HG02763 (cell line): ENCODE data around the gene BET1L.
"Not testable (repeated sequence)": the region's sequence is repeated elsewhere in the genome, so short reads cannot be mapped to it uniquely, and the experiment has no call there.

Experiments
- ATAC-seq: cut with Tn5 transposase; IDR thresholded peaks from one replicate; pipeline ENCODE4 v1.9.1; 2021; ENCODE audit warnings: mild to moderate bottlenecking, moderate library complexity; ENCODE audit not compliant: unreplicated experiment

The BET1L gene, protein sequence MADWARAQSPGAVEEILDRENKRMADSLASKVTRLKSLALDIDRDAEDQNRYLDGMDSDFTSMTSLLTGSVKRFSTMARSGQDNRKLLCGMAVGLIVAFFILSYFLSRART

GRCh38 chr11:207208-207862 is at the start of gene BET1L, which contains the start of gene RIC8A:
BET1L (minus strand) TSS chr11:207399; CDS start chr11:207321, 78 bp downstream.
RIC8A (plus strand) TSS chr11:207708; CDS start chr11:208855, 1,147 bp downstream.
- peak; percentile 77 for ATAC-seq

DNA sequence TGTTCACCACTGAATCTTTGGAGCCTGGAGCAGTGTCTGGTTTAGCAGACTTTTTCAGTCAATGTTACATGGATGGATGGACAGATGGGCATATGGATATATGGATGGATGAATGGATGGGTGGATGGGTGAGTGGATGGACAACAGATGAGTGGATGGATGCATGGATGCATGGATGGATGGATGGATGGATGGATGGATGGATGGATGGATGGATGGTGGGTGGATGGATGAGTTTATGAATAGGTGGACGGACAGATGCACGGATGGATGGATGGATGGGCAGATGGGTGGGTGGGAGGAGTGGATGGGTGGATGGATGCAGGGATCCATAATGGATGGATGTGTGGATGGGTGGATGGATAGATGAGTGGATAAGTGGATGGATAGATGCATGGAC is 48.6 kb upstream of the BET1L start:
- no peak for ATAC-seq

GRCh38 chr11:255176-255575 is 48.0 kb upstream of the BET1L start:
- ATAC-seq, result no peak

GRCh38 chr11:253886-254270 is 46.7 kb upstream of the BET1L start:
- ATAC-seq, result no peak

DNA sequence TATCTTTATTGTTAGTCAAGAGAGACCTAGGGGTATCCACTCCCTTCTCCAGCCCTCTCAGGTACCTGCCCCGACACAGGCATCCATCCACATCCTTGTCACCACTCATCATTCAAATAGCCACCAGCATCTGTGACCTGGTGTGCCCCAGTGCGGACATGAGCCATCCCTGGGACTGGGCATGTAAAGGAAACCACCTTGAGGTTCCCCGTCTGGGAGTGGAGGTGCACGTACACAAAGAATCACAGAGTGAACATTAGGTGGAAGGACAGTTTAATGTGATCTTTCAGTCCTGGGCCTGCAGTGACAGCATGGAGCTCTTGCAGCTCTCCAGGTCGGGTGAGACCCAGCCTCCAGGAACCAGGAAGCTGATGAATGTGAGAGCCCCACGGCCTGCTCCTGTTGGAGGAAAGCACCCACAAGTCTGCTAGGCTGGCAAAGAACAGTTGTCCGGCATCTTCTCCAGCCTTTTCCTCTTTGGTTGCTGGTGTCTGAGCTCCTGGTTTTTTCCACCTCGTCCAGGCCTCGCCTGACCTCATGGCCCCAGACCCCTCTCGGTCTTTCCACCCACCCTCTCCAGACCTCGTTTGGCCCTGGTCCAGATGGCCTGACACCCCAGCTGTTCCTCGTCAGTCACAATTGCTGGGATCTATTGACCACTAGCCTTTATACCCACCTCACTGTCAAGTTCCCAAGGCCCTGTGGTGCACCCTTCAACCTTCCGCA is 46.1 kb upstream of the BET1L start:
- ATAC-seq, result no peak

- no peak for ATAC-seq
These were observed 45.5 kb upstream of the BET1L start for GRCh38 chr11:252666-253065.

DNA sequence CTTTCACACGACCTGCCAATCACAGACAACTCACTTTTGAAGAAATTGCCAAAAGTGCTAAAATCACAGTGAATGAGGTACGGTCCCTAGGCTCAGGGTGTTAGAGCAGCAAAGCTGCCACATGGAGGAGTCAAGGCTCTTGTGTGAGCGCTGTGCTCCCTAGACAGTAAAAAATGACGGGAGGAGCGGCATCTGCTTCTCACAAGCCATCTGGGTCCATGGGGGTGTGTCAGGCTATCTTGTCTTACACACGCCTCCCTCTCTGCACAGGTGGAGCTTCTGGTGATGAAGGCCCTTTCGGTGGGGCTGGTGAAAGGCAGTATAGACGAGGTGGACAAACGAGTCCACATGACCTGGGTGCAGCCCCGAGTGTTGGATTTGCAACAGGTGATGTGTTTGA is 44.4 kb upstream of the BET1L start:
- no peak for ATAC-seq

- no peak for ATAC-seq
These were observed 43.6 kb upstream of the BET1L start for GRCh38 chr11:250740-251299.

- no peak for ATAC-seq
These were observed 43.1 kb upstream of the BET1L start for GRCh38 chr11:250274-250673.

DNA sequence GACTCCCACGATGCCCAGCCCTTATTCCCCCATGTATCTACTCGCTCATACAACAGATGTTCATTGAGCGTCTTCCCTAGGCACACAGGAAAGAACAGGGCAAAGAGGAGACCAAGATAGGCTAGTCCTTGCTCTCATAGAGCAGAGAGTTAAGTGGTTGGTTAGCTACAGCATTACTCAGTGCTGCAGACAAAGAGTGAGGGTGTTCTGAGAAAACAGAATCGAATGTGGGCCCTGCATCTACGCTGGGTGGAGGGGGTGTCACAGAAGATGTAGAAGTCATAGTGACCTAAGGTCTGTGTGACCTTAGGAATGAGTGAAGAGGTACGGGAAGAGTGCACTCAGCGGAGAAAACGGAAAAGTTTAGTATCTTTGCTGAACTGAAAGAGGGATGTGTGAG is 41.9 kb upstream of the BET1L start:
- no peak for ATAC-seq

DNA sequence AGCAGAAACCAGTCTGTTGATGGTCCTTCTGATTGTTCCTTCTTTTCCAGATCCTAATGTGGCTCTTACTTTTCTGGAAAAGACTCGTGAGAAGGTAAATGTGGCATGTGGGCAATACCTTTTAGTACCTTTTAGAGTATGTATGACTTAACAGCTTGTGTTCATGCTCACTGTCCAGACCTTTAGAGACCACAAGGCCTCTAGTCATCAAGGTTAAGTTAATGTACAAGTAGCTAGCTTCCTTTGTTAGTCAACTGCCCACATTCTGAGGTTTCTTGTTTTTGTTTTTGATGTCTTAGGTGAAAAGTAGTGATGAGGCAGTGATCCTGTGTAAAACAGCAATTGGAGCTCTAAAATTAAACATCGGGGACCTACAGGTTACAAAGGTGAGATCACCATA is 37.2 kb upstream of the BET1L start:
- ATAC-seq, result no peak

- no peak for ATAC-seq
These were observed 34.4 kb upstream of the BET1L start for GRCh38 chr11:241634-242033.

- ATAC-seq, result no peak
These were observed 33.1 kb upstream of the BET1L start for GRCh38 chr11:240315-240714.

DNA sequence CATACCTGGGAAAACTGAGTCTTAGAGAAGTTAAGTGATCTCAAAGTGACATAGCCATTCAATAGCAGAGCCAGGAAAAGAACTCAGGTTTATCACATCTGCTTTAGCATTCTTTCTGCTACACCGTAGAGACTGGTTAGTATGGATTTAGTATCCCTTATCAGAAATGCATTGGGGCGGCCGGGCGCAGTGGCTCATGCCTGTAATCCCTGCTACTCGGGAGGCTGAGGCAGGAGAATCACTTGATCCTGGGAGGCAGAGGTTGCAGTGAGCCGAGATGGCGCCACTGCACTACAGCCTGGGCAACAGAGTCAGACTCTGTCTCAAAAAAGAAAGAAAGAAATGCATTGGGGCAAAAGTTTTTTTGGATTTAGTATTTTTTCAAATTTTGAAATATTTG is 31.1 kb upstream of the BET1L start:
- ATAC-seq, result not testable (repeated sequence)

- peak; percentile 79 for ATAC-seq
These were observed 29.9 kb upstream of the BET1L start, which contains the start of gene PSMD13 for GRCh38 chr11:236774-237767. PSMD13 (plus strand) TSS chr11:236976; CDS start chr11:237050, 74 bp downstream.

- peak; percentile 78 for ATAC-seq
These were observed 29.0 kb upstream of the BET1L start, which contains the start of gene SIRT3 for GRCh38 chr11:235997-236773. SIRT3 (minus strand) TSS chr11:236342; CDS start chr11:236328, 14 bp downstream.

GRCh38 chr11:235609-235996 is 28.4 kb upstream of the BET1L start:
- ATAC-seq, result no peak

GRCh38 chr11:235180-235579 is 28.0 kb upstream of the BET1L start:
- ATAC-seq, result no peak

GRCh38 chr11:232783-233565 is 25.8 kb upstream of the BET1L start:
- ATAC-seq, result no peak
